ENCODE results near the gene RFT1.

Gene RFT1

GRCh38 chr3:53074366-53074696 is 55.9 kb downstream of the RFT1 start:
- ChIA-PET CTCF (no interaction called here), POLR2A (no interaction called here)
- DNase-seq (ENCODE audit: extremely low spot score), result no peak
- no peak for TF ChIP-seq FOXM1 (IDR thresholded peaks at IDR 0.05; ENCODE audit: borderline replicate concordance)
- no peak for TF ChIP-seq BHLHE40 (IDR thresholded peaks at IDR 0.05; ENCODE audit: borderline replicate concordance)
- no peak for TF ChIP-seq SUZ12 (IDR thresholded peaks at IDR 0.05)
- TF ChIP-seq ARNT (IDR thresholded peaks at IDR 0.05), result no peak
- TF ChIP-seq NFRKB (IDR thresholded peaks at IDR 0.05), result no peak
- no peak for TF ChIP-seq ELF4 (IDR thresholded peaks at IDR 0.05)
- no peak for TF ChIP-seq LEF1 (IDR thresholded peaks at IDR 0.05; ENCODE audit: borderline replicate concordance)
- no peak for TF ChIP-seq L3MBTL2 (conservative IDR thresholded peaks at IDR 0.05)
- TF ChIP-seq ZNF384 (IDR thresholded peaks at IDR 0.05), result no peak
- TF ChIP-seq HDGF (IDR thresholded peaks at IDR 0.05; ENCODE audit: borderline replicate concordance), result no peak
- no peak for TF ChIP-seq TARDBP (IDR thresholded peaks at IDR 0.05)
- no peak for TF ChIP-seq SP1 (IDR thresholded peaks at IDR 0.05)
- TF ChIP-seq FOXK2 (IDR thresholded peaks at IDR 0.05), result no peak
- TF ChIP-seq PKNOX1 (IDR thresholded peaks at IDR 0.05), result no peak
- TF ChIP-seq FOXA1 (IDR thresholded peaks at IDR 0.05), result no peak
- TF ChIP-seq CTBP1 (IDR thresholded peaks at IDR 0.05; ENCODE audit: borderline replicate concordance), result no peak

GRCh38 chr3:53073553-53074365 is 56.5 kb downstream of the RFT1 start:
- no peak for DNase-seq (ENCODE audit: extremely low spot score)
- ChIA-PET CTCF (no interaction called here), POLR2A (no interaction called here)
- TF ChIP-seq L3MBTL2 (conservative IDR thresholded peaks at IDR 0.05) (no peak), FOXA1 (IDR thresholded peaks at IDR 0.05) (no peak), LEF1 (IDR thresholded peaks at IDR 0.05; ENCODE audit: borderline replicate concordance) (no peak), SP1 (IDR thresholded peaks at IDR 0.05) (no peak), FOXM1 (IDR thresholded peaks at IDR 0.05; ENCODE audit: borderline replicate concordance) (no peak), TARDBP (IDR thresholded peaks at IDR 0.05) (no peak)

GRCh38 chr3:53072653-53073552 is 57.3 kb downstream of the RFT1 start:
- CTCF ChIA-PET, result no interaction called here
- TF ChIP-seq PKNOX1 (IDR thresholded peaks at IDR 0.05) (peak; percentile 81), CTBP1 (IDR thresholded peaks at IDR 0.05; ENCODE audit: borderline replicate concordance) (no peak), NFRKB (IDR thresholded peaks at IDR 0.05) (no peak)
- POLR2A ChIA-PET, result no interaction called here
- peak; percentile 85 for DNase-seq (ENCODE audit: extremely low spot score)

- peak; percentile 6 for DNase-seq (ENCODE audit: extremely low spot score)
- ChIA-PET CTCF (no interaction called here), POLR2A (no interaction called here)
- TF ChIP-seq ARNT (IDR thresholded peaks at IDR 0.05) (no peak), HDGF (IDR thresholded peaks at IDR 0.05; ENCODE audit: borderline replicate concordance) (no peak), ZNF384 (IDR thresholded peaks at IDR 0.05) (no peak), FOXK2 (IDR thresholded peaks at IDR 0.05) (no peak), TARDBP (IDR thresholded peaks at IDR 0.05) (no peak), FOXA1 (IDR thresholded peaks at IDR 0.05) (no peak), ELF4 (IDR thresholded peaks at IDR 0.05) (no peak), SP1 (IDR thresholded peaks at IDR 0.05) (no peak), SUZ12 (IDR thresholded peaks at IDR 0.05) (no peak), CTBP1 (IDR thresholded peaks at IDR 0.05; ENCODE audit: borderline replicate concordance) (no peak), BHLHE40 (IDR thresholded peaks at IDR 0.05; ENCODE audit: borderline replicate concordance) (no peak), LEF1 (IDR thresholded peaks at IDR 0.05; ENCODE audit: borderline replicate concordance) (no peak), L3MBTL2 (conservative IDR thresholded peaks at IDR 0.05) (no peak), NFRKB (IDR thresholded peaks at IDR 0.05) (no peak), FOXM1 (IDR thresholded peaks at IDR 0.05; ENCODE audit: borderline replicate concordance) (no peak), PKNOX1 (IDR thresholded peaks at IDR 0.05) (no peak)
These were observed 58.3 kb downstream of the RFT1 start for GRCh38 chr3:53071882-53072431.

- TF ChIP-seq HDGF (IDR thresholded peaks at IDR 0.05; ENCODE audit: borderline replicate concordance) (no peak), CTBP1 (IDR thresholded peaks at IDR 0.05; ENCODE audit: borderline replicate concordance) (no peak), SUZ12 (IDR thresholded peaks at IDR 0.05) (no peak), NFRKB (IDR thresholded peaks at IDR 0.05) (no peak), PKNOX1 (IDR thresholded peaks at IDR 0.05) (no peak), FOXA1 (IDR thresholded peaks at IDR 0.05) (no peak), LEF1 (IDR thresholded peaks at IDR 0.05; ENCODE audit: borderline replicate concordance) (no peak), FOXK2 (IDR thresholded peaks at IDR 0.05) (no peak), SP1 (IDR thresholded peaks at IDR 0.05) (no peak)
- POLR2A ChIA-PET, result no interaction called here
- peak; percentile 40 for DNase-seq (ENCODE audit: extremely low spot score)
- CTCF ChIA-PET, result no interaction called here
These were observed 60.7 kb downstream of the RFT1 start for GRCh38 chr3:53069422-53070068.
